ENCODE data around the gene IRF2.

The IRF2 gene

GRCh38 chr4:184413261-184414046, 60.9 kb downstream of the IRF2 start:
- DNase-seq (ENCODE audit: low read depth): no peak
- TF ChIP-seq MYC (IDR thresholded peaks at IDR 0.05; ENCODE audit: low read depth, low read length) (no peak), MAX (IDR thresholded peaks at IDR 0.05; ENCODE audit: low read depth, low read length) (no peak), POLR2A (IDR thresholded peaks at IDR 0.05; ENCODE audit: extremely low read depth, insufficient read length) (no peak)
- TF ChIP-seq, protein P1, sequence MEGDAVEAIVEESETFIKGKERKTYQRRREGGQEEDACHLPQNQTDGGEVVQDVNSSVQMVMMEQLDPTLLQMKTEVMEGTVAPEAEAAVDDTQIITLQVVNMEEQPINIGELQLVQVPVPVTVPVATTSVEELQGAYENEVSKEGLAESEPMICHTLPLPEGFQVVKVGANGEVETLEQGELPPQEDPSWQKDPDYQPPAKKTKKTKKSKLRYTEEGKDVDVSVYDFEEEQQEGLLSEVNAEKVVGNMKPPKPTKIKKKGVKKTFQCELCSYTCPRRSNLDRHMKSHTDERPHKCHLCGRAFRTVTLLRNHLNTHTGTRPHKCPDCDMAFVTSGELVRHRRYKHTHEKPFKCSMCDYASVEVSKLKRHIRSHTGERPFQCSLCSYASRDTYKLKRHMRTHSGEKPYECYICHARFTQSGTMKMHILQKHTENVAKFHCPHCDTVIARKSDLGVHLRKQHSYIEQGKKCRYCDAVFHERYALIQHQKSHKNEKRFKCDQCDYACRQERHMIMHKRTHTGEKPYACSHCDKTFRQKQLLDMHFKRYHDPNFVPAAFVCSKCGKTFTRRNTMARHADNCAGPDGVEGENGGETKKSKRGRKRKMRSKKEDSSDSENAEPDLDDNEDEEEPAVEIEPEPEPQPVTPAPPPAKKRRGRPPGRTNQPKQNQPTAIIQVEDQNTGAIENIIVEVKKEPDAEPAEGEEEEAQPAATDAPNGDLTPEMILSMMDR (IDR thresholded peaks at IDR 0.05; ENCODE audit: low read depth, low read length): no peak

DNA sequence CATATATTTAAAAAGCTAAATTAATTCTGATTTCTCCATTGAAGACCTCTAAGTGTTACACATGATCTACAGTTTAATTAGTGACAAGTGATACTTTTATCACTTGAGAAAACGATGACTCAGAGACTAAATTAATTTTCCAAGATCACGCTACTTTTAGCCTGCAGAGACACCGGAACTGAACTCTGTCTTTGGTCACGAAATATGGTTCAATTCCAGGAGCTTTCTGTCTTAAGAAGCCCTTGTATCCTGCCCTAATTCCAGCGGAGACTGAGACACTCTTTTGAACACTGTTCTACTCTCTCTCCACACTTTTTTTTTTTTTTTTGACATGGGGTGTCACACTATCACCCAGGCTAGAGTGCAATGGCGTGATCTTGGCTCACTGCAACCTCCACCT, 63.6 kb downstream of the IRF2 start:
- TF ChIP-seq POLR2A (IDR thresholded peaks at IDR 0.05; ENCODE audit: extremely low read depth, insufficient read length) (no peak), MYC (IDR thresholded peaks at IDR 0.05; ENCODE audit: low read depth, low read length) (no peak), MAX (IDR thresholded peaks at IDR 0.05; ENCODE audit: low read depth, low read length) (no peak)
- TF ChIP-seq, protein P1 (IDR thresholded peaks at IDR 0.05; ENCODE audit: low read depth, low read length): no peak
- no peak for DNase-seq (ENCODE audit: low read depth)
- no peak overlapping the region for H3K4me3 ChIP-seq (ENCODE audit: low read depth, low read length)

More at GRCh38 chr4:184413261-184414046, 60.9 kb downstream of the IRF2 start:
- no peak overlapping the region for H3K4me3 ChIP-seq (ENCODE audit: low read depth, low read length)

DNA sequence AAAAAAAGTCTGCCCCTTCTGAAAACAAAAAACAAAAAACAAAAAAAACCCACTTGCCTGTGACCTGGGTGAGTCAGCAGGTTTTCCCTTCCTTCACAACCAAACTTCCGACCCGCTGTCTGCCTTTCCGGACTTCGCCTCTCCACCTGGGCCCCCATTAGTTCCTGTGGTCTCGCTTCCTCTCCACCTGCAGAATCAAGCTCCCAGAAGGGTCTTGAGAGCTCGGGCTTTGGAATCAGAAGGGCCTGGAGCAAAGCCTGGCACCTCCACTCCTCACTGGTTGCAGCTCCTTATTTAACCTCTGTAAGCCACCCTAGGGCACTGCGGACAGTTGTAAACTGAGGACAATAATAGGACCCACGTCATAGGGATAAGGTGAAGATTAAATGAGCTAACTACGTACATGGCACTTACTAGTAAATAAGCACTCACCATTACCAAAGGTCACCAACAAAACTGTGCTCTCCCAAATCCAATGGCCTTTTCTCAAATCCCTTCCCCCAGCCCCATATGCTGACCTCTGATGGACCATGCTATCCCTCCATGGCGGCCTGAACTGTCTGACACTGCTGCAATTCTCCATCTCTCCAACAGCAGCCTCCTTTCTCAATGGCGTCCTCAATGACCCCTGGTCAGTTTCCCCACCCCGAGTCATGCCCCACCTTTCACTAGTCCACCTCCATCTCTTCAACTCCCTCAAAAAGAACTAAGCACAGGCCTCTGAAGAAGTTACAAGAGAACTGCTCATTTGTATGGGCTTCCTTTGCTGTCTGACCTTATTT, 64.2 kb downstream of the IRF2 start:
- no peak for DNase-seq (ENCODE audit: low read depth)
- TF ChIP-seq MYC (IDR thresholded peaks at IDR 0.05; ENCODE audit: low read depth, low read length): no peak
- no peak for TF ChIP-seq POLR2A (IDR thresholded peaks at IDR 0.05; ENCODE audit: extremely low read depth, insufficient read length)
- no peak for TF ChIP-seq MAX (IDR thresholded peaks at IDR 0.05; ENCODE audit: low read depth, low read length)
- TF ChIP-seq, protein P1 (IDR thresholded peaks at IDR 0.05; ENCODE audit: low read depth, low read length): no peak
- no peak overlapping the region for H3K4me3 ChIP-seq (ENCODE audit: low read depth, low read length)

DNA sequence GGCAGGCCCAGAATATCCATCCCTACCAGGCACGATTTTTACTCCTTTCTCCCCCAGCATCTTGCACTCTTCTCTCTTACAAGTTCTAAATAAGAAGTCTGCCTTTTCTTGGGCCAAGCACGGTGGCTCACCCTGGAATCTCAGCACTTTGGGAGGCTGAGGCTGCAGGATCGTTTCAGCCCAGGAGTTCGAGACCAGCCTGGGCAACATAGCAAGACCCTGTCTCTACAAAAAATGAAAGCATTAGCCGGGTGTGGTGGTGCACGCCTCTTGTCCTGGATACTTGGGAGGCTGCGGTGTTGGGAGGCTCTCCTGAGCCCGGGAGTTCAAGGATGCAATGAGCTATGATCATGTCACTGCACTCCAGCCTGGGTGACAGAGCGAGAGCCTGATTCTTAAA, 64.8 kb downstream of the IRF2 start:
- no peak for TF ChIP-seq MAX (IDR thresholded peaks at IDR 0.05; ENCODE audit: low read depth, low read length)
- TF ChIP-seq, protein P1 (IDR thresholded peaks at IDR 0.05; ENCODE audit: low read depth, low read length): no peak
- TF ChIP-seq MYC (IDR thresholded peaks at IDR 0.05; ENCODE audit: low read depth, low read length): no peak
- no peak for TF ChIP-seq POLR2A (IDR thresholded peaks at IDR 0.05; ENCODE audit: extremely low read depth, insufficient read length)
- no peak overlapping the region for H3K4me3 ChIP-seq (ENCODE audit: low read depth, low read length)
- no peak for DNase-seq (ENCODE audit: low read depth)

GRCh38 chr4:184408684-184409081, 65.7 kb downstream of the IRF2 start:
- no peak overlapping the region for H3K4me3 ChIP-seq (ENCODE audit: low read depth, low read length)
- TF ChIP-seq MAX (IDR thresholded peaks at IDR 0.05; ENCODE audit: low read depth, low read length) (no peak), MYC (IDR thresholded peaks at IDR 0.05; ENCODE audit: low read depth, low read length) (no peak), POLR2A (IDR thresholded peaks at IDR 0.05; ENCODE audit: extremely low read depth, insufficient read length) (no peak)
- TF ChIP-seq, protein P1 (IDR thresholded peaks at IDR 0.05; ENCODE audit: low read depth, low read length): no peak
- no peak for DNase-seq (ENCODE audit: low read depth)
